Testis (tissue), 2 donors: ENCODE results near the gene CDC42.

Experiments used
- POLR2A ChIP-seq: fragments of 450-650 bp; IDR thresholded peaks from one replicate; pipeline ENCODE4 v1.6.1; 2017; ENCODE audit warnings: antibody characterized with exemption, mild to moderate bottlenecking, moderate library complexity
- TF ChIP-seq, protein P1 (sequence below), 3 experiments: fragments of 450-650 bp in 2 of 3; fragments of 200-600 bp in 1 of 3; sonication (generic) in 1 of 3; IDR thresholded peaks; one replicate each; pipeline ENCODE4 v1.5.1; 2016 to 2019; ENCODE audit warnings: antibody characterized with exemption in 3 of 3, mild to moderate bottlenecking in 2 of 3, moderate library complexity in 1 of 3

- TF ChIP-seq, protein P1, sequence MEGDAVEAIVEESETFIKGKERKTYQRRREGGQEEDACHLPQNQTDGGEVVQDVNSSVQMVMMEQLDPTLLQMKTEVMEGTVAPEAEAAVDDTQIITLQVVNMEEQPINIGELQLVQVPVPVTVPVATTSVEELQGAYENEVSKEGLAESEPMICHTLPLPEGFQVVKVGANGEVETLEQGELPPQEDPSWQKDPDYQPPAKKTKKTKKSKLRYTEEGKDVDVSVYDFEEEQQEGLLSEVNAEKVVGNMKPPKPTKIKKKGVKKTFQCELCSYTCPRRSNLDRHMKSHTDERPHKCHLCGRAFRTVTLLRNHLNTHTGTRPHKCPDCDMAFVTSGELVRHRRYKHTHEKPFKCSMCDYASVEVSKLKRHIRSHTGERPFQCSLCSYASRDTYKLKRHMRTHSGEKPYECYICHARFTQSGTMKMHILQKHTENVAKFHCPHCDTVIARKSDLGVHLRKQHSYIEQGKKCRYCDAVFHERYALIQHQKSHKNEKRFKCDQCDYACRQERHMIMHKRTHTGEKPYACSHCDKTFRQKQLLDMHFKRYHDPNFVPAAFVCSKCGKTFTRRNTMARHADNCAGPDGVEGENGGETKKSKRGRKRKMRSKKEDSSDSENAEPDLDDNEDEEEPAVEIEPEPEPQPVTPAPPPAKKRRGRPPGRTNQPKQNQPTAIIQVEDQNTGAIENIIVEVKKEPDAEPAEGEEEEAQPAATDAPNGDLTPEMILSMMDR (IDR thresholded peaks at IDR 0.05) = no peak
- TF ChIP-seq POLR2A = no peak
These were observed 47.7 kb downstream of the CDC42 start for GRCh38 chr1:22100168-22100567.
